ENCODE results near the gene FATE1. TPM values are rescaled to one million over a fixed set of nuclear protein-coding genes. Genes with fewer than 3 reads are reported as not detected.

Gene FATE1
- total RNA-seq, 1 experiment from 2014 or later = not detected

GRCh38 chrX:151704041-151704663, 11.7 kb upstream of the FATE1 start:
- DNase-seq (ENCODE audit: low read depth) = no peak

DNA sequence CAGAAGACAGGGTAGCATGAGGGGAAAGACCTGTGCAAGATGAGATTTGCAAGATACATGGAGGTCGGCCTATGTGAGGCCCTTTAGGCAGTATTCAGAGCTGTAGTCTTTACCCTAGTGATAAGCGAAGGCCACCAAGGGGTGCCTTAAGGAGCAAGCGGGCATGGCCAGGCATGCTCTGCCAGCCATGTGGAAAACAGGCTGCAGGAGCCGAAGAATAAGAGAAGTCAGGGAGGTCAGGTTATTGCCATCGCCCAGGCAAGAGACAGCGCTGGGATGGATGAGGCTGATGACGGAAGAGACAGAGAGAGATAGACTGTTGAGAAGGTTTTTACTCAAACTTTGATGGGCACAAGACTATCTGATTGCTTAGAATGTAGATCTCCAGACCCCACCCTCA, 7.0 kb upstream of the FATE1 start:
- no peak for DNase-seq (ENCODE audit: low read depth)

- DNase-seq (ENCODE audit: low read depth) = no peak
These were observed 5.4 kb upstream of the FATE1 start for GRCh38 chrX:151710457-151710856.

- no peak for DNase-seq (ENCODE audit: low read depth)
These were observed 4.7 kb upstream of the FATE1 start for GRCh38 chrX:151711154-151711553.

DNA sequence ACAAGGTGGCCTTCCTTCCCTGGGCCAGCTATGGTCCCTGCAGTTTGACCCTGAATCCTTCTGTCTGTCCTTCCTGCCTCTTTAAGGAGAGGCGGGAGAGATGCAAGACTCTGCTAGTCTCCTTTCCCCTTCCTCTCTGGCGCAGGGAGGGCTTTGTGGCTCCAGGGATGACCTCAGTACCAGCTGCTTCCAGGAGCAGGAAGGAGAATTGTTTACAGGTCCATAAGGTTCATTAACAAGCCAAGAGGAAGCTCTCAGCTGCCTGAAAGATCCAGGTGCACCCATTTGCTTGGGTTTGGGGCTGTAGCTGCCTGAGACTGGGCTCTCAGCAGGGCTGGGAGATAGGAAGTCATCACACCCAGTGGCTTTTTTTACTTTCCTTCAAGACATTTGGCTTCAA, 4.0 kb upstream of the FATE1 start:
- no peak for DNase-seq (ENCODE audit: low read depth)

GRCh38 chrX:151712253-151712652, 3.6 kb upstream of the FATE1 start:
- no peak for DNase-seq (ENCODE audit: low read depth)

DNA sequence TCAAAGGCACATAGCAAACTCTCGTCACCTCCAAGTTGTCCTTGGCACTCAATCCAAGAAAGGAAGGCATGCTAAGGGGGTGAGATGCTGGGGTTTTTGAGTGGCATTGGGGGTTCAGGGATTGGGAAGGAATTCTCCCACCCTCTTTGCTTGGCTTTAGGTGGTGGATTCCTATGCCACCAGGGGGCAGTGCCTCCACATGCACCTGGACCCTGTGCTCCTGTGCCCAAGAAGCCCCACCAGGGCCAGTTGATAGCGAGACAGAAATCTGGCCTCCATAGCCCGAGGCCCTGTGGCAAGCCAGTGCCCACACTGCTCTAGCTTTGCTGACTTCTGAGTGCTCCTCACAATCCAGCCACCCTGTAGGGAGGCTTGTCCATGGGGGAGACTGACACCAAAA, 2.0 kb upstream of the FATE1 start:
- DNase-seq (ENCODE audit: low read depth) = peak; percentile 34

GRCh38 chrX:151714362-151714761, 1.5 kb upstream of the FATE1 start:
- DNase-seq (ENCODE audit: low read depth) = no peak

GRCh38 chrX:151722241-151722846, 6.5 kb downstream of the FATE1 start:
- peak; percentile 46 for DNase-seq (ENCODE audit: low read depth)

GRCh38 chrX:151723156-151723760, 7.4 kb downstream of the FATE1 start:
- no peak for DNase-seq (ENCODE audit: low read depth)

DNA sequence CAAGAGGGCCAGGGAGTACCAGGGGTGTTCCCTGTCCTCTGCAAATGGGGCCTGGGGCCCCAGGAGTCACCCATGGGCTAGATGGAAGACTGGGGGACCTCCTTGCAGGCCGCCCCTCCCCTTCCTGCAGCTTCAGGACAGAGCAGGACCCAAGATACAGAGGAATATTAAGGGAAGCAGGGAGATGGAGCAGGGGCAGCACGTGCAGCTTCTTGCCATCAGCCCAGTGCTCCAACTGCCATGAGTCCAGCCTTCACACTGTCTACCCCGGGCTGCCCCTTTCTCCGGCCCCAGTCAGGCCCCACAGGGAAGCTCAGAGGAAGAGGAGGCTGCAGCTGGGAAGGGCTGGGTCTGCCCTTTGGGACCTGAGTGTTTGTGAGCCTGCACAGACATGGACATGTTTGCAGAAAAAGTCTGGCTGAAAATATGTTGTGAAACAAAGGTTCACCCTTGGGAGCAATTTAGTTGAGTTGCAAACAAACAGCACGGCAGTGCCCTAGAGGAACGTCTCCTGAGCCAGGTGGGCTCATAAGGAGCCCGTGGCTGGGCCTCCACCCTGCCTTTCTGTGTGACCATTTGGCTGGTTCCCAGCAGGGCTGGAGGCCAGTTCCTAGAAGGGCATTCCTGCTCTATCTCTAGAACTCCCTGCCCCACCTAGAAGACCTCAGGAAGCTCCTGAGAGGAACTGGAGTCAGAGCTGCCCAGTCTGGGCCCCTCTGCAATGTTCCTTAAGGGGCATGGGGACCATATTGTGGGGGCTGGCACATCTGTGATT, 8.9 kb downstream of the FATE1 start:
- DNase-seq (ENCODE audit: low read depth) = no peak

DNA sequence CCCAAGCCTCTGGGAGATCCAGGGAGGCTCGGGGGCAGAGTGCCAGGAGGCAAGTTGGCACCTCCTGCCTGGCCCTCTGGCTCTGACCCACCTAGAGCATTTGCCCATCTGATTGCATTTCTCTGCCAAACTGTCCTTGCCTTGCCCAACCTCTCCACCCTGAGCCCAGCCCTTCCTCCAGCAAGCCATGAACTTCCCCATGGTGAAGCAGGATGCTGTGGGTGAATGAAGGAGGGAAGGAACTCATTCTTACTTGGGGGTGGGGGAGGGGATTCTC, 9.4 kb downstream of the FATE1 start:
- no peak for DNase-seq (ENCODE audit: low read depth)

DNA sequence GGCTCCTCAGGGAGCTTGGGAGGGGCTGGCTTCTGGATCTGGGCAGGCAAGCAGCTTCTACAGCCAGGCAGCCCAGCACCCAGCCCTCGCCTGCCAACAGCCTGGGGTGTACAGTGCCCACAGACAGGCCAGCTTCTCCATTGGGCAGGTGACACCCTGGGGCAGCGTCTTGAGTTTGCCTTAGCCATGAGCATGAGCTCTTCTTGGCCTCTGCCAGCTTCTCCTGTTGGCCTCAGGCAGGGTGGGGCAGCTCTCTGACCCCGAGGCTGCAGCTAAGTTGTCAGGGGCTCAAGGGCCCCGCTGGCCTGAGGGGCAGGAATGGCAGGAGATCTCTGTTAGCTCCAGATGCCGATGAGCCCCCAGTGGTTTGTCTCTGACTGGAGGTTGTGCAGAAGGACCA, 10.9 kb downstream of the FATE1 start:
- DNase-seq (ENCODE audit: low read depth) = no peak

DNA sequence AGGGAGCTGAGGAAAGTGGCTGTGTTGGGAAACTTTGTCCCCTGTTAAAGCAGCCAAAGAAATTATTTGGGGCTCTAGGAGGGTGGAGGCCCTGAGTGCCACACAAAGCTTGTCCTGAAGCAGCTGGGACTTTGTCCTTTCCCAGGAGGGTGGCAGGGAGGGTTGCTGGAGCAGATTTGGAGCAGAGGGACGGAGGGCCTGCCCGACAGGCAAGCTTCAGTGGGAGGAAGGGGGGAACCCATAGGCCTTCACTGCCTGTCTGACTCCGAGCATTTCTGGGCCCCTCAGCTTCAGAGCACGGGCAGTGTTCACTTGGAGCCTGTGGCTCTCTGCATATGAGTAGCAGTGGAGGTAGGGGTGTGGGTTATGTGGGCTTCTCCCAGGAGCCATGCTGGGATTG, 11.5 kb downstream of the FATE1 start:
- no peak for DNase-seq (ENCODE audit: low read depth)

GRCh38 chrX:151729056-151729725, 13.4 kb downstream of the FATE1 start:
- no peak for DNase-seq (ENCODE audit: low read depth)

GRCh38 chrX:151734446-151734845, 18.6 kb downstream of the FATE1 start, which contains the start of gene CNGA2:
TSS of gene CNGA2 (plus strand) at chrX:151734746. CDS start at chrX:151738484, 3,738 bp downstream.
- DNase-seq (ENCODE audit: low read depth) = no peak

- no peak for DNase-seq (ENCODE audit: low read depth)
These were observed 19.4 kb downstream of the FATE1 start for GRCh38 chrX:151735219-151735618.

DNA sequence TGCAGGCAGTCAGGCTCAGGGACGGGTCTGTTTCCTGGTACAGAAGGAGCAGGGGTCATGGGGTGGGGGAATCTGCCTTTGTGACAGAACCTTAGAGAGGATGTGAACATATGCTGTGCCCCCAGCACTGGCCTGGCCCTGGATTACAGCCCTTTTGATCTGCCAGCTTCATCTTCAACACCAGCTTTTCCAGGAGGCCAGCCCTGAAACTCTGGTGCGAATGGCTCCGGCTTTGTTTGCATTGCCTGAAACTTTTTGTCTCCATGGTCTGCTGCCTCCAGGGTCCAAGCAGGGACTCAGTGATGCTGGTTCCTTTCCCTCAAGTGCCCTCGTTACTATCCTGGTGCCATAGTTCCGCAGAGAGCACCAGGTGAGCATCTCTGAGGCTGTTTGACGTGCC, 20.9 kb downstream of the FATE1 start:
- DNase-seq (ENCODE audit: low read depth) = no peak

GRCh38 chrX:151737494-151737893, 21.7 kb downstream of the FATE1 start:
- no peak for DNase-seq (ENCODE audit: low read depth)

DNA sequence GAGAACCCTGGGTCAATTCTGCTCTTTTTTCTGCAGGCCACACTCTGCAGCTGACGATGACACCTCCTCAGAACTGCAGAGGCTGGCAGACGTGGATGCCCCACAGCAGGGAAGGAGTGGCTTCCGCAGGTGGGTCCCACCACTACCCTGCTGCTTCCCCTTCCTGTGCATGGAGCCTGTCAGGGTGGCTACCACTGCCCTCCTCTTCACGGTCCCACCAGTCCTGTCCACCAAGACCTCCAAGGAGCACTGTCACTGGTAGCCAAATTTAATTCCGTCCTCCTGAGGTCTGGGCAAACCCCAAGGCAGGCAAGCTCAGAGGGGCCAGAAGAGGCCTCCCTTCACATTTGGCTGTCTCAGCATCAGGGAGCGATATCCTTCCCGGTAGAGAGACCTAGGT, 22.9 kb downstream of the FATE1 start:
- no peak for DNase-seq (ENCODE audit: low read depth)

DNA sequence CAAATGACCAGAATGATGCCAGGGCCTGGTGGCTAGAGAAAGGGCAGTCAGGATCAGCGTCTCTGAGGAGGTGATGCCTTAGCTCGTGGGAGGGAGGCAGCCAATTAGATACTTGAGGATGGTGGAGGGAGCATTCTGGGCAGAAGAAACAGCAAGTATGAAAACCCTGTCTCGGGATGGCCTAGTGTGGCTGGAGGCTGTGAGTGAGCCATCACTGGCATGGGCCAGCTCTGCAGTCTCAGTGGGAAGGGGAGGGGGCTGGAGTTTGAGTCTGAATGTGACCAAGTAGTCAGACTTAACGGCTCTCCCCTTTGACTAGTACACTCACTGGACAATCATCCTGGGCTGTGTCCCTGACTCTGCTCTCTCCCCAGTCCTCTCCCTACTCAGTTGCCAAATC, 25.8 kb downstream of the FATE1 start:
- no peak for DNase-seq (ENCODE audit: low read depth)

- no peak for DNase-seq (ENCODE audit: low read depth)
These were observed 26.5 kb downstream of the FATE1 start for GRCh38 chrX:151742311-151742710.
